Motor neuron (in vitro differentiated cells): Measurements from ENCODE around the gene USP47. TPM values are rescaled to one million over a fixed set of nuclear protein-coding genes. Genes with fewer than 3 reads are reported as not detected.
A peak's percentile ranks its signal among the peaks of the same experiment; 100 is the strongest.

Experiments used
- ATAC-seq, 8 experiments: fragments of 200-7000 bp; cut with Tn5 transposase; replicated peaks in 6 of 8; 2 replicates each; pipeline ENCODE4 v1.8.0; 2021; ENCODE audit warnings: mild to moderate bottlenecking in 8 of 8, moderate library complexity in 8 of 8
- H3K27ac ChIP-seq, 2 donors: fragments of 250-450 bp; sonication (Bioruptor Pico); 2 replicates each; pipeline ENCODE4 v1.9.0; 2021; ENCODE audit warnings: antibody characterized with exemption in 2 of 2, mild to moderate bottlenecking in 2 of 2, moderate library complexity in 1 of 2
- H3K4me1 ChIP-seq, 2 donors: fragments of 250-450 bp; sonication (Bioruptor Pico); replicated peaks in 1 of 2; 2 replicates each; pipeline ENCODE4 v1.6.1; 2021; ENCODE audit warnings: antibody characterized with exemption in 2 of 2, mild to moderate bottlenecking in 2 of 2, moderate library complexity in 1 of 2
- H3K4me3 ChIP-seq, 5 donors: fragments of 250-450 bp; sonication (Bioruptor Pico); 2 replicates each; pipeline ENCODE4 v1.9.0; 2021; ENCODE audit warnings: antibody characterized with exemption in 5 of 5, mild to moderate bottlenecking in 5 of 5, moderate library complexity in 4 of 5
- WGBS, 10 experiments: fragments of 450-650 bp; shearing (Covaris generic); methylation state at CpG; one replicate each; pipeline ENCODE4 v1.0.0; 2022; 5-methylcytosine and 5-hydroxymethylcytosine counted together
- in situ Hi-C, 9 experiments: fragments of 400-800 bp; cut with MboI; loops; one replicate each; pipeline ENCODE4 v1.15.0; 2021; ENCODE audit warnings: low sequenced_read_pairs in 9 of 9, low pct_unique_long_range_greater_than_20kb in 2 of 9; ENCODE audit not compliant: unreplicated experiment in 9 of 9
- total RNA-seq, 8 experiments: library from RNA; unstranded; fragments of 300-600 nt; gene quantifications; 2 replicates each; pipeline versions ENCODE4 v1.2.3 to v1.2.4, GENCODE V29; 2022

Gene USP47
- total RNA-seq, 8 experiments from 2014 or later: 50.1 to 104 (median 63.8) TPM

- Histone ChIP-seq H3K4me1 (no peaks in the 10 kb centered on the region), H3K27ac (no peak overlapping the region), H3K4me3 (no peak overlapping the region)
- WGBS, 10 experiments: 88 to 100% (median 93%) methylated on average over 2 to 3 of the region's 3 CpGs; no CpG with 5 or more reads in 1 of the 10 experiments
- no peak for ATAC-seq
- in situ Hi-C loops: loop anchor here in 4 of 9 experiments (25.0 kb wide), 3 partner anchors 100 to 350 kb away; no protein-coding TSS in a partner anchor
These were observed 95.7 kb downstream of the USP47 start for GRCh38 chr11:11937433-11937832.

- in situ Hi-C loops: loop anchor here in 4 of 9 experiments (25.0 kb wide), 3 partner anchors 99 to 349 kb away; no protein-coding TSS in a partner anchor
- H3K4me3 ChIP-seq: no peak overlapping the region
- H3K4me1 ChIP-seq: no peaks in the 10 kb centered on the region
- 100% methylated on average over 1 of the region's 1 CpG; no CpG with 5 or more reads in 3 of the 10 experiments for WGBS, 10 experiments
- ATAC-seq: no peak
- no peak overlapping the region for H3K27ac ChIP-seq
These were observed 96.2 kb downstream of the USP47 start for GRCh38 chr11:11937957-11938356.

- in situ Hi-C loops: loop anchor here in 4 of 9 experiments (25.0 kb wide), 3 partner anchors 97 to 347 kb away; no protein-coding TSS in a partner anchor
- H3K4me3 ChIP-seq: no peak overlapping the region
- no peak overlapping the region for H3K27ac ChIP-seq
- no peak for ATAC-seq
- no peaks in the 10 kb centered on the region for H3K4me1 ChIP-seq
These were observed 98.8 kb downstream of the USP47 start for GRCh38 chr11:11940551-11940950.

GRCh38 chr11:11942668-11943067, 100.9 kb downstream of the USP47 start:
- no peak for ATAC-seq
- Histone ChIP-seq H3K4me3 (no peak overlapping the region), H3K4me1 (no peaks in the 10 kb centered on the region), H3K27ac (no peak overlapping the region)
- in situ Hi-C loops: loop anchor here in 4 of 9 experiments (25.0 kb wide), 3 partner anchors 95 to 345 kb away; no protein-coding TSS in a partner anchor
- 67 to 100% (median 94%) methylated on average over 1 to 3 of the region's 3 CpGs for WGBS, 10 experiments

GRCh38 chr11:11944444-11944843, 102.7 kb downstream of the USP47 start:
- no peak overlapping the region for H3K27ac ChIP-seq
- in situ Hi-C loops: loop anchor here in 4 of 9 experiments (25.0 kb wide), 3 partner anchors 93 to 343 kb away; no protein-coding TSS in a partner anchor
- 89 to 100% (median 96%) methylated on average over 2 to 5 of the region's 5 CpGs; no CpG with 5 or more reads in 1 of the 10 experiments for WGBS, 10 experiments

GRCh38 chr11:11946180-11946579, 104.4 kb downstream of the USP47 start:
- Histone ChIP-seq H3K4me3 (no peak overlapping the region), H3K27ac (no peak overlapping the region), H3K4me1 (no peaks in the 10 kb centered on the region)
- 20 to 100% (median 100%) methylated on average over 1 to 2 of the region's 2 CpGs; no CpG with 5 or more reads in 3 of the 10 experiments for WGBS, 10 experiments
- ATAC-seq: no peak
- in situ Hi-C loops: loop anchor here in 4 of 9 experiments (25.0 kb wide), 3 partner anchors 91 to 341 kb away; no protein-coding TSS in a partner anchor

More at GRCh38 chr11:11944444-11944843, 102.7 kb downstream of the USP47 start:
- no peak overlapping the region for H3K4me3 ChIP-seq
- no peak for ATAC-seq
- no peaks in the 10 kb centered on the region for H3K4me1 ChIP-seq

GRCh38 chr11:11946878-11947277, 105.1 kb downstream of the USP47 start:
- Histone ChIP-seq H3K27ac (no peak overlapping the region), H3K4me3 (no peak overlapping the region), H3K4me1 (no peaks in the 10 kb centered on the region)
- in situ Hi-C loops: loop anchor here in 4 of 9 experiments (25.0 kb wide), 3 partner anchors 90 to 340 kb away; no protein-coding TSS in a partner anchor
- ATAC-seq: no peak
- 78 to 100% (median 93%) methylated on average over 1 to 2 of the region's 2 CpGs; no CpG with 5 or more reads in 2 of the 10 experiments for WGBS, 10 experiments

DNA sequence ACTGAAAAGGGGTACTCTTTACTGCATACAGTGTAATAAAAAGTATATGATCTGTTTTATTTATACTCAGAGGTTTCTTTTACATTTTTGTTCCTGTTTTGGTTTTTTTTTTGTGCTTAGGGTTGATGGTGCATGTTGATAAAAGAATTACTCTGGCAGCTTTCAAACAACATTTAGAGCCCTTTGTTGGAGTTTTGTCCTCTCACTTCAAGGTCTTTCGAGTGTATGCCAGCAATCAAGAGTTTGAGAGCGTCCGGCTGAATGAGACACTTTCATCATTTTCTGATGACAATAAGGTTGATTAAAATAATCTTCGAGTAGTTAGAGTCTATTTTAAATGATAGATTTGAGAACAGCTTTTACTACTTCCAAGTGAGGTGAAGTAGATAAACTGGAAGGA, 106.1 kb downstream of the USP47 start:
- in situ Hi-C loops: loop anchor here in 4 of 9 experiments (25.0 kb wide), 3 partner anchors 89 to 339 kb away; no protein-coding TSS in a partner anchor
- 71 to 100% (median 91%) methylated on average over 1 to 4 of the region's 4 CpGs for WGBS, 10 experiments
- Histone ChIP-seq H3K4me1 (no peaks in the 10 kb centered on the region), H3K4me3 (no peak overlapping the region), H3K27ac (no peak overlapping the region)
- no peak for ATAC-seq

DNA sequence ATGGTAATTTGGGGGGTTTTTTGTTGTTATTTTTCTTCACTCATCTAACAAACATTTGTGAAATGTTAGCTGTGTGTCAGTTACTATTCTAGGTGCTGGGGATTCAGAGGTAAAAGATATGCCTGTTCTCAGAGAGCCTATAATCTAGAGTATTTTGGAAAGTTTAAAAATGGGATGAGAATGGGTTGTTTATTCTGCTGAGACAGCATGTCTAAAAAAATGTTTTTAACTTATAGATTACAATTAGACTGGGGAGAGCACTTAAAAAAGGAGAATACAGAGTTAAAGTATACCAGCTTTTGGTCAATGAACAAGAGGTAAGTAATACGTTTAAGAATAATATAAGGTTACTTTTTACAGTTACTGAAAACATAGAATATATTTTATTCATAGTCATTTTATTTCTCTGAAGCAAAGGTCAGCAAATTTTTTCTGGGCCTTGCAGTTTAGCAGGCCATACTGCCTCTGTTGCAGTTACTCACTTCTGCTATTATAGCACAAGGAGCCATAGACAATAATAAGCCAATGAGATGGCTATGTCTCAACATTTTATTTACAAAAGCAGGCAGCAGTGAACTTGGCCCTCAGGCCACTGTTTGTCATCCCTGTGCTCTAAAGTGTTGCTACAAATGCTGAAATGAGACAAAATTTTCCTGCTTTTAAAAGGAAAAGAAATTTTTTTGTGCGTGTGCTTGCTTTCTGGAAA, 106.6 kb downstream of the USP47 start:
- 20 to 100% (median 97%) methylated on average over 1 to 2 of the region's 2 CpGs for WGBS, 10 experiments
- ATAC-seq: no peak
- in situ Hi-C loops: loop anchor here in 4 of 9 experiments (25.0 kb wide), 3 partner anchors 89 to 339 kb away; no protein-coding TSS in a partner anchor
- H3K27ac ChIP-seq: no peak overlapping the region
- no peaks in the 10 kb centered on the region for H3K4me1 ChIP-seq
- H3K4me3 ChIP-seq: no peak overlapping the region

DNA sequence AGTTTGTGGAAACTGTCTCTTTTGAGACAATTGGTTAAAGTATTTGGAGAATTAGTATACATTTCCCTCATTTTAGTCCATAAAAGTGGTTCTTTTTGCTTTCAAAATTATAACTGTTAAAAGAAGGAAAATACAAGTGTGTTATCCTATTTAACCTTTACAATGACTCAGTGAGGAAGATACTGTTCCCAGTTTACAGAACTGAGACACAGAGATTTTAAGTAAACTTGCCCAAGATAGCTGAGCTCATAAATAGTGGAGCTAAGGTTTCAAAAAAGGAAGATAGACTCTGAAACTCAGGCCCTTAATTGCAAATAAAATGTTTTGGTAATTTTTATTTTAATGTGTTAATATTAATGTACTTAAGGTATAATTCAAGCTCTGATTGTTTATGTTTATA, 107.7 kb downstream of the USP47 start:
- no peak for ATAC-seq
- H3K27ac ChIP-seq: no peak overlapping the region
- H3K4me3 ChIP-seq: no peak overlapping the region
- in situ Hi-C loops: loop anchor here in 4 of 9 experiments (25.0 kb wide), 3 partner anchors 88 to 338 kb away; no protein-coding TSS in a partner anchor
- H3K4me1 ChIP-seq: no peaks in the 10 kb centered on the region

GRCh38 chr11:11952036-11952435, 110.3 kb downstream of the USP47 start:
- no peak overlapping the region for H3K4me3 ChIP-seq
- H3K4me1 ChIP-seq: no peaks in the 10 kb centered on the region
- ATAC-seq: no peak
- in situ Hi-C loops: no loop called here
- H3K27ac ChIP-seq: no peak overlapping the region

GRCh38 chr11:11956006-11956405, 114.2 kb downstream of the USP47 start:
- no peak for ATAC-seq
- Histone ChIP-seq H3K4me1 (no peaks in the 10 kb centered on the region), H3K4me3 (no peak overlapping the region), H3K27ac (no peak overlapping the region)
- WGBS, 10 experiments: 92 to 100% (median 98%) methylated on average over 1 to 5 of the region's 5 CpGs
- in situ Hi-C loops: no loop called here

DNA sequence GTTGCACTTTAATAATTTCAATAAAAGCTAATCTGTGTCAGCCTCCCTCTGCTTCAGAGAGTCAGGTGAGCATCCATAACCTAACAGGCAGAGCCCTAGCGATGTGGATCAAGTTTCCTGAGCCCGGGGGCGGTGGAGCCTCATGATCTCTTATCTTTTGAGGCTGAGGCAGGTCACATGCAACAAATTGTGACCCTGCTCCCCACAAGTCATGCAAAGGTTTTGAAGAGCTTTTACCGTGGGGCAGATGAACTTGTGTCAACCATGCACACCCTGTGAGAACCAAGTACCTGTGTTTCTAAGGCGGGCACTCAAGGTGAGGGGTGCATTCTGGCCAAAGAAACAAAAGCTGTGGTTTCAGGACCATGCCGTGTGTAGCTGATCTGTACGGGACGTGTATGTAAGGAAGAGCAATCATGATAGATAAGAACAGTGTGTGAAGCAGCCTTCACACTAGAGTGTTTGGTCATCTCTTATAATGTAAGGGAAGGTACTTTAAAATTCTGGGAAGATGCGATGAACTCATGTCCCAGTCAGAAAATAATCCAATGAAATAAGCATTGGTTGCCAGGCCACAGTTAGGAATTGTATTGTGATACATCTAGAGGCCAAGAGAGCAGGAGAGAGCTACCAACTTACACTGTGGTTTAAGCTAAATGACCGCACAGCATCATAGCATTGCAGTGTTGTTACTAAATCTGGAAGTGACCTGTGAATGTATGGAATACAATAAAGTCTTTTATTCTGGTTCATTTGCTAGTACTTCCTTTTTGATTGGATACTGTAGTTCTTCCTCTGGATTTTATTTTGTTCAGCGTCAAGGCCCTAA, 116.8 kb downstream of the USP47 start:
- ATAC-seq: peak in 3 of 8 experiments; percentile 25 to 78 (median 50)
- WGBS, 10 experiments: 90 to 100% (median 93%) methylated on average over 1 to 10 of the region's 11 CpGs
- Histone ChIP-seq H3K4me1 (no peaks in the 10 kb centered on the region), H3K27ac (no peak overlapping the region), H3K4me3 (no peak overlapping the region)
- in situ Hi-C loops: no loop called here
